GM10266 (cell line): Measurements from ENCODE around the gene BLOC1S5.

Source experiments
- DNase-seq: peaks from one replicate; pipeline ENCODE4 v3.0.0; 2012; ENCODE audit errors: extremely low spot score
- CTCF ChIP-seq: IDR thresholded peaks from 2 replicates; pipeline ENCODE4 v1.5.1; 2012; ENCODE audit warnings: mild to moderate bottlenecking, low read depth; ENCODE audit not compliant: control insufficient read depth, insufficient read depth; ENCODE audit errors: missing control alignments

Gene BLOC1S5

DNA sequence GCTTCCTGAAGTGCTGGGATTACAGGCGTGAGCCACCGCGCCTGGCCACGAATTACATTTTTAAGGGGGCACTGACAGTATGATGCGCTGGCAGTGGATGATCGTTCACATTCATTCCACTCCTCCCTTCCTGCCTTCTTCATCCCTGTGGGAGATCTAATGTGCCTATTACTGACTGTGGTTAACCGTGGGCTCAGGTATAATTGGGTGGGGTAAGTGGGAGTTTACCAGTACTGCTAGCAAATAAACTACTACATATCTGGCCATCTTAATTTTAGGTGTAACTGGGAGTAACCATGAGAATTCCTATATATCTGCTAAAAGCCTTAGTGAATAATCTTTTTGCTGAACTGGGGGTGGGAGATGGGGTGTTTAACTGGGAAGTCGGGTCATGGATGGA lies 6.5 kb upstream of the BLOC1S5 start:
- no peak for TF ChIP-seq CTCF

DNA sequence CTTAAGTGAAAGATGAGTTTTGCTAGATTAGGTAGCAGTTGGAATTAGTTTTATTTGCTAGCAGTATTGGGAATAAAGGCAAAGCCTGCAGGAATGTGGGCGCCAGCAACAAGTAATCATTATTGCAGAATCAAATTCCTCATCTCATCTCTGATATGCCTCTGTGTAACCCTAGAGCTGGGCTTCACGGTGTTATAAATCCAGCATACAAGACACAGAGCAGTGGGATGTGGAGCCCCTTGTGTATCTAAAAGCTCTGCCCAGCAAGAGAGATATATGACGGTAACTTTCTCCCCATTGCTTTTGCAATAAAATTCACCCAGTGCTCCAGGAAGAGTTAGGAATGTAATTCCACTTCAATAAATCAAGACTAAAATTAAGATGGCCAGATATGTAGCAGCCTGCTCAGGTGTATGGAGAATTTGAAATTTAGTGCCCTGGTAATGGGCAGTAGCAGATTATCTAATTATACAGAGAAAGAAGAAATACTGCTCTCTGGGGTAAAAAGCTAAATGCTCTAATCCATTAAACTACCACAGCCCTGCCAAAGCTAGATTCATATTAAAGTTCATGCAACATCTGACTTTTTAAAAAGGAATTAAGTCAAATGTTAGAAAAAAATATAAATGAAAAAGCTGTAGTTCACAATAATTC lies 5.6 kb upstream of the BLOC1S5 start:
- no peak for TF ChIP-seq CTCF
- no peak for DNase-seq

More for the DNA sequence above, 6.5 kb upstream of the BLOC1S5 start:
- no peak for DNase-seq

- no peak for TF ChIP-seq CTCF
- DNase-seq: no peak
Measured at GRCh38 chr6:8069151-8069550, 5.0 kb upstream of the BLOC1S5 start.

DNA sequence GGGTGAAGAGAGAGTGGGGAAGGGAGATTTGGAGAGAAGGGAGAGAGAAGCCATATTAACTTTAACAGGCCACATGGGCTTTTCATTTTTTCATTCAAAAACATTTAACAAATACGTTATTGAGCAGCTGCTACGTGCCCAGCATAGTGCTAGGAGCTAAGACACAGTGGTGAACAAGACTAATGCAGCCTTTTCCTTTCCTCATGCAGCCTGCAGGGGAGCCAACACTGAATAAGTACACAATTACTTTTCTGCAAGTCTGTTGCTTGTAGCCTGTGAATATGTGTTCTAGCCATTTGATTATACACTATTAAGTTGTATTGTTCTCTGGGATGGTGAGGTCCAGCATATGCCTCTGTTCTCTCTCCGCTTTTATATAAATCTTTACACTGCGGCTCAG lies 1.9 kb upstream of the BLOC1S5 start:
- TF ChIP-seq CTCF: no peak
- no peak for DNase-seq

GRCh38 chr6:8065519-8065911 lies 1.3 kb upstream of the BLOC1S5 start:
- peak; percentile 48 for DNase-seq
- TF ChIP-seq CTCF: no peak

DNA sequence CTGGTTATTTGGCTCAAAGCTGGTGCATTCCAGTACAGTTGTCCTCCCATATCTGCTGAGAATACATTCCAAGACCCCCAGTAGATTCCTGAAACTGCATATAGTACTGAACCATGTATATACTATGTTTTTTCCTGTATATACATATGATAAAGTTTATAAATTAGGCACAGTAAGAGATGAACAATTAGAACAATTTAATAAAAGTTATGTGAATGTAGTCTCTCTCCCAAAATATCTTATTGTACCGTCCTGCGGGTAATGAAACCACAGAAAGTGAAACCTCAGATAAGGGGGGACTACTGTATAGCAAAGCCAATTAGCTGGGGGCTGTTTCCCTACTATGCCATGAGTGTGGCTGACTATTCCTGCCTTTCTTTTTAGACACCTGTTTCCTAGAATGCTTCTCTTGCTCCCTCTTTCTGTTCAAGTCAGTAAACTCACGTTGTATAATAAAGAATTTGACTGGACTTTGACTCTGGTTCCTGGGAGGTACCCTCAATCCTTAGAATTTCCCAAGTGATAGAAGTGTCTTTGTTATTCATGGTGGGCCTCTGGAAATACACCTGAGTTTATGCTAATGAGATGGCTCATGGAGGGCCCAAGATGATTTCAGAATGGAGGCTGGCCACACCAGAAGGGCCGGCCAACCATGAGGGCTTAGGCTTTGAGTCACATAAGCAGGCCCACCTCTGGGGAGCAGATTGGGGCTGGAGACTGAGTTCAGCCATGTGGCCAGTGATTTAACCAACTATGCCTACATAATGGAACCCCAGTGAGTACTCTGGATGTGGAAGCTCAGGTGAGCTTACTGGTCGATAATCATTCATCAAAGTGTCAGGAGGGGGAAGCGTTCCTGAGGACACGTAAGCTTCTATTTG lies 689 bp upstream of the BLOC1S5 start:
- no peak for DNase-seq
- TF ChIP-seq CTCF: no peak

DNA sequence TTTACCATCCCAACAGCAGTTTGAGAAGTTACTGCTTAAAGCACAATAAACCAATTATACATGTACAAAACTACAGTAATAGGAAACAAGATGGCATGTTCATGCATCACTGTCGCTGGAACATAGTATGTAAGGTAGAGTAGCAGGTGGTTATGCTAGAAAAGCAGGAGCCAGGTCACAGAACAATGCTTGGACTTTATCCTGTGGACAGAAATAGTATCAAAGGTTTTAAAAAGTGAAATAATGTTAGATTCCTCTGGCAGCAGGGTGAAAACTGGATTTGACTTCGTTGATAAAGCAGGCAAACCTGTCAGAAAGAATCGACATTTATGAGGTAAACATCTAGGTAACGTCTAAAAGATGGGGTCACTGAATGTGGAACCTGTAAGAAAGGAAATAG lies 2.5 kb downstream of the BLOC1S5 start:
- TF ChIP-seq CTCF: no peak
- DNase-seq: no peak
